NCI-H774 (cell line): ENCODE results near the gene RYK.

Experiments
- DNase-seq: peaks from one replicate; lab custom pipeline; 2025; lab: John Stamatoyannopoulos, UW

RYK gene

DNA sequence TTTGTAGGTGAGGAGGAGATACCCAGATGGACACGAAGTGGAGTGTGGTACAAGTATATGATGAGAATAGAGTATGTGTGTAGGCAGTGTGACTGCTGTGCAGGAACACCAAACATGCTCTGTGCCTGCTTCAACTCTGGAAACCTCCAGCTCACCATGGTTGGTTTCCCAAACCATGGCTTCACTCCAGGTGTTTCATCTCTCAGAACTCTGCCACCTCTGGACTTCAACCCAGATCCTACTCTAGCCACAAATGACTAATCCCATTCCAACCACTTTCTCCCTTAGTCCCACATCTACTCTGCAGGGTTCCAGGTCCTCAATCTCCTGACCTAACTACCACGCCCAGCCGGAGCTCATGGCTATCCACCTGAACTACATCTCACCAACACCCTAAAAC, 102.1 kb downstream of the RYK start:
- DNase-seq = no peak

GRCh38 chr3:134147411-134147810, 103.2 kb downstream of the RYK start:
- DNase-seq = no peak

GRCh38 chr3:134146666-134147065, 104.0 kb downstream of the RYK start:
- no peak for DNase-seq

GRCh38 chr3:134145183-134145582, 105.5 kb downstream of the RYK start:
- no peak for DNase-seq

- no peak for DNase-seq
Measured at GRCh38 chr3:134144694-134145093, 106.0 kb downstream of the RYK start.

DNA sequence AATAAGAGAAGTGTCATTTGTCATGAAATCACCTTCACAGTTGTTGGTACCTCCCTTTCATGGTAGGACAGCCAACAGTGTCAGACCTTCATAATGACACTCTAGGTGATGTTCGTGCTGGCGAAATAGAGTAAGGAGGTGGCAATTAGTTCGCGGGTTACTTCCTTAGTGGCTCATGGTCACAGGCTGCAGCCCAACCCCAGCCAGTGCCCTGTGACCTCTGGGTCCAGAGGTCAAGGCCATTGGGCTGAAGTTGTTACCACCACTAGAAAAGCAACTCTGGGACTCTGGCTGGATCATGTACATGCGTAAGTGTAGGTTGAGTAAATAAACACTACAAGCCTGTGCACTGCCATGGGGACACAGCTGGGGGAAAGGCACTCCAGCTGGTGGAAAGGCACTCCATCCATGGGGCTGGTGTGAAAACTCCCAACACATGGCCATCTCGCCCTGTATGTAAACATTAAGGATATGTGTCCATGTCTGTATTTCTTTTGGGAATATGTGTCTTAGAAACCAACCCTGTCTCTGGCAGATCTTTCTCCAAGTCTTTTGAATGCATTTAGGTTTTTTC, 106.7 kb downstream of the RYK start:
- no peak for DNase-seq

DNA sequence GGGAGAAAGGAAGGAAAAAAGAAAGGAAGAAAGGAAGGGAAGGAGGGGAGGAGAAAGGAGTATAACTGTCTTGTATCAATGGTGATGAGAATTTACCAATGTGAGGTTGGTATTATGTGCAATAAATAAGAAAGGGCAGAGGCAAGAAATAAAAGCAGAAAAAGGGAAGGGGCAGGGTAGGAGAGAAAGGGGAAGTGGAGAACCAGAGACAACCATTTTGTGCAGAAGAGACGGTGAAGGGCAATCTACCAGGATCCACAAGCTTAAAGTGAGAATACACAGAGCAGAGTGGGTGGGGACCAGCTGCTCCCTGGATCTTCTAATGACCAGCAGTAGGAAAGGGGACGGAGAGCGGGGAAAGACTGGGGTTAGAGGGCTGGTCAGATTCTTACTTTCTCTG, 114.1 kb downstream of the RYK start:
- DNase-seq = no peak

GRCh38 chr3:134134698-134135415, 115.8 kb downstream of the RYK start:
- DNase-seq = no peak

DNA sequence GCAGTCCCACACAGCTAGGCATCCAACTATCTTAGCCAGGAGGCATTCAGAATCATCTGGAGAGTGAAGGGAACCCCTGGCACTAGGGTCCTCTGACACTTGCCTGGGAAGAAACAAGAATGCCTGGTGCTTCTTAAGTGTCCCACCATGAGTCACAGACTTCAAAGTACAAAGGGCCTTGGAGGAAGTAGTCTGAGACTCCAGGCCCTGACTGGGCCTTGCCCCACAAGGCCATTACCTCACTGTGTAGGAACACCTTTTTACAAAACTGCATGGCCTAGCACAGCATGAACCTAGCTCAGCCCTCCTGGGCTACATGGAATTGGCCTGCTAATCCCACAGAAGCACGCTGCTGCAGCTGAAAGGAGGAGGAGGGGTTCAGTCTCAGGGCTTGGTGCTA, 116.4 kb downstream of the RYK start:
- no peak for DNase-seq

GRCh38 chr3:134132961-134133360, 117.7 kb downstream of the RYK start:
- no peak for DNase-seq

DNA sequence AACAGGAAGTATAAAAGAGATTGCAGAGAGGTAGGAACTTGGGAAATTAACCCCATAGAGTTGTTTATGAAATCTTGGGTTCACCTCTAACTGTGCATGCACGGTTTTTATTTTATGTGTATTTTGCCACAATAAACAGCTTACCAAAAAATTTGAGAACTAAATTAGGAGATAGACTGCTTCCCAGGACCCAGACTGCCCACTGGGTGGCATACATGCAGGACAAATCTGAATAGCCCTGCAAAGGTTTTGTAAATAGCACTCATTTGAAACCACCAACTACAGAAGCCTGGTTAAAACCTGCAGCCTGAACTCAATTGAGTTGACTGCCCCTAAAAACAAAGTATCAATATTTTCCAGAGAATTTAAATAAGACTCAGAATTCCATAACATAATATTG, 124.5 kb downstream of the RYK start:
- DNase-seq = no peak

GRCh38 chr3:134114726-134115125, 135.9 kb downstream of the RYK start:
- no peak for DNase-seq

- DNase-seq = no peak
Measured at GRCh38 chr3:134111616-134112015, 139.0 kb downstream of the RYK start.

DNA sequence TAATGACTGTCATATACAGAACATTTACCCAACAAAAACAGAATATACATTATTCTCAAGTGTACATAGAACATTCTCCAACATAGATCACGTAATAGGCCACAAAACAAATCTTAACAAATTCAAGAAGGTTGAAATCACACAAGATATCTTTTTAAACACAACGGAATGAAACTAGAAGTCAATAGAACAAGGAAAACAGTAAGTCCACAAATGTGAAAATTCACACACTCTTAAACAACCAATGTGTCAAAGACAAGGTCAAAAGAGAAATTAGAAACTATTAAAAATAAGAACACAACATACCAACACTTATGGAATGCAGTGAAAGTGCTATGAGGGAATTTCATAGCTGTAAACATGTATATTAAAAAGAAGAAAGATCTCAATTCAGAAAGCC, 139.7 kb downstream of the RYK start:
- no peak for DNase-seq
